Kidney epithelial cell (primary cell): ENCODE data around the gene CEP128. TPM values are rescaled to one million over a fixed set of nuclear protein-coding genes. Genes with fewer than 3 reads are reported as not detected.

Experiments
- DNase-seq: peaks from one replicate; pipeline ENCODE4 v3.0.0-alpha.2; 2010; ENCODE audit warnings: low read depth
- H3K27me3 ChIP-seq: 2 replicates; pipeline ENCODE4 v1.6.0; 2011; ENCODE audit warnings: low read length; ENCODE audit not compliant: control insufficient read depth, insufficient read depth
- H3K36me3 ChIP-seq: 2 replicates; pipeline ENCODE4 v1.5.1; 2011; ENCODE audit warnings: low read length; ENCODE audit not compliant: control insufficient read depth, insufficient read depth
- H3K4me3 ChIP-seq: 2 replicates; pipeline ENCODE4 v1.5.1; 2011; ENCODE audit warnings: low read depth, mild to moderate bottlenecking, control low read depth, low read length
- total RNA-seq: library from RNA; depleted of rRNA; stranded (reverse); fragments of >200 nt; gene quantifications from 2 replicates; pipeline ENCODE4 v1.2.3, GENCODE V29; 2015
- TF ChIP-seq, protein P1 (sequence below): IDR thresholded peaks from 2 replicates; pipeline ENCODE4 v1.5.1; 2011; ENCODE audit warnings: mild to moderate bottlenecking, moderate library complexity, low read length, control low read depth, inconsistent platforms; ENCODE audit not compliant: insufficient read depth, poor library complexity, severe bottlenecking

CEP128 gene
- total RNA-seq, 1 donor from 2014 or later, result 1.7 TPM

DNA sequence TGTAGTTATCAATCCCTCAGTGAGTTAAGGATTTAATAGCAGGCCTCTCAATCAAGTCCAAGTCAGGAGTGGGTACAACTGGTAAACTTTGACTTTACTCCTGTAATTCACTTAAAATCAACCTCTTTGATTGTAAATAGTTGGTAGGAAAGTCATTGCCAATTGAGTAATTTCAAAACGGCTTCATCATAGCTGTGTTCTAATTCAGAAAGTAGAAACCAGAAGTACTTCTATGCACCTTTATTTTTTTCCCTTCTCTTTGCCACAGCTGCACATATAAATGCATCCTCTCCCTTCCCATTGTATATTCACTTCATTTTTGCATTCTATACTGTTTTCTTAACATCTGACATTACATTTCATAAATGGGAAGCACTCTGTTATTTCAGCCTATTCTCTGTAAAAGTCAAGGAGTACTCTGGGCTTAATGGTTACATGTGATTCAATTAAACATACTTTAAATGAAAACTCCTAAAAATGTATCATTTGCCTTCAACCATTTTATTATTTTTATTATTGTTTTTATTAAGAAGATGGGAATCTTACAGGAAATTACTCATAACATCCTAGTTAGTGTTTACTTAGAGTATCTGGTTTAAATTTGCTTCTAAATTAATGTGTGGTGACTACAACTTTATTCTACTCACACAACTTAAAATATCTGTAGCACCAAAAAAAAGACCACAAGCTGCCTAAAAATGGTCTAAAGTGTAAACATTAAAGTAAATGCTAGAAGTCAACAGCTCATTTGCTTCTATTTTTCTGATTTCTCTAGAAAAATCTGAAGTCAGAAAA is 171.2 kb downstream of the CEP128 start:
- no peak for DNase-seq
- H3K4me3 ChIP-seq, result no peak overlapping the region

DNA sequence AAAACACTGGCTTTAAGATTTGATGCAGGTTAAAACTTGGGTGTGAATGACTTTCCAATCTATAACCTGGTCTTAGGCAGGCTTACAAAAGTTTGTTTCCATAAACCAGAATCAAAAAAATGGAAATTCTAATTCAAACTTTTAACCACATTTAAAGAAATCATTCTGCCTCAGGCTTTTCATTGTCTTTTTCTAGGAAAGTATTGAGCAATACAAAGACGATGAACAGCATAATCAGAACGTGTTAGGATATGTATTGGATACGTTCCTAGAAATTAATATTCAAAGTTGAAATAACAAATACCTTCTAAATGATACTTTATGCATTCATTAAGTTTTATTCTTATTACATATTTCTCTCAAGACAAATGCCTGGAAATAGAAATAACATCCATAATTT is 172.9 kb downstream of the CEP128 start:
- H3K4me3 ChIP-seq, result no peak overlapping the region
- TF ChIP-seq, protein P1, sequence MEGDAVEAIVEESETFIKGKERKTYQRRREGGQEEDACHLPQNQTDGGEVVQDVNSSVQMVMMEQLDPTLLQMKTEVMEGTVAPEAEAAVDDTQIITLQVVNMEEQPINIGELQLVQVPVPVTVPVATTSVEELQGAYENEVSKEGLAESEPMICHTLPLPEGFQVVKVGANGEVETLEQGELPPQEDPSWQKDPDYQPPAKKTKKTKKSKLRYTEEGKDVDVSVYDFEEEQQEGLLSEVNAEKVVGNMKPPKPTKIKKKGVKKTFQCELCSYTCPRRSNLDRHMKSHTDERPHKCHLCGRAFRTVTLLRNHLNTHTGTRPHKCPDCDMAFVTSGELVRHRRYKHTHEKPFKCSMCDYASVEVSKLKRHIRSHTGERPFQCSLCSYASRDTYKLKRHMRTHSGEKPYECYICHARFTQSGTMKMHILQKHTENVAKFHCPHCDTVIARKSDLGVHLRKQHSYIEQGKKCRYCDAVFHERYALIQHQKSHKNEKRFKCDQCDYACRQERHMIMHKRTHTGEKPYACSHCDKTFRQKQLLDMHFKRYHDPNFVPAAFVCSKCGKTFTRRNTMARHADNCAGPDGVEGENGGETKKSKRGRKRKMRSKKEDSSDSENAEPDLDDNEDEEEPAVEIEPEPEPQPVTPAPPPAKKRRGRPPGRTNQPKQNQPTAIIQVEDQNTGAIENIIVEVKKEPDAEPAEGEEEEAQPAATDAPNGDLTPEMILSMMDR, result no peak
- no peak for DNase-seq
- no peaks in the 10 kb centered on the region for H3K36me3 ChIP-seq
- H3K27me3 ChIP-seq, result no peaks in the 10 kb centered on the region

More for the DNA sequence above, 171.2 kb downstream of the CEP128 start:
- no peaks in the 10 kb centered on the region for H3K36me3 ChIP-seq
- no peaks in the 10 kb centered on the region for H3K27me3 ChIP-seq
- TF ChIP-seq, protein P1, result no peak

DNA sequence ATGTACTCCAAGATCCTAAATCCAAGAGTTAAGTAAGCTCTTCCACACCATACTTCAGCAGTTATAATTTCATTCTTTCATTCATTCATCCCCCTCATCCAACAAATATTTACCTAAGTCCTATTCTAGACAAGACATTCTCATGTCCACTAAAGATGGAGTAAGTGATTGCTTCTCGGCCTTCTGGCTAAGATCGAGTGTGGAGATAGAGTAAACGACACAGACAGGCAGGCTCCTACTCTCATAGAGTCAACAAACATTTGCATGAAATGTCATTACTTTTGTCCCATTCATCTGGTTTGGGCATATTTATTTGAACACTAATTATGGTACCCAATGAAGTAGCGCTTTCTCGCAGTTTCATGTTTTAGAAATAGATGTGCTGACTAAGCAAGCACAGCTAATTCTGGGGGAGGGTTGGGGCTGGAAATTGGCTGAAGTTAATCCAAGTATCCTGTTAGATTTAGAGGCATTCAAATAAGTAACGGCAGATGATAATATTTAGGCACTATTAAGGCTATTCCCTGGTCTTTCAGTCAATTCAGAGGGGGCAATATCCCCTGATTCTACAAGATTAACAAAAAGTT is 176.5 kb downstream of the CEP128 start:
- Histone ChIP-seq H3K36me3 (no peaks in the 10 kb centered on the region), H3K4me3 (no peak overlapping the region), H3K27me3 (no peaks in the 10 kb centered on the region)
- DNase-seq, result no peak
- TF ChIP-seq, protein P1, result no peak

- TF ChIP-seq, protein P1, result no peak
- Histone ChIP-seq H3K27me3 (no peaks in the 10 kb centered on the region), H3K36me3 (no peaks in the 10 kb centered on the region), H3K4me3 (no peak overlapping the region)
- DNase-seq, result no peak
Observed at GRCh38 chr14:80764496-80764895, 177.0 kb downstream of the CEP128 start.

DNA sequence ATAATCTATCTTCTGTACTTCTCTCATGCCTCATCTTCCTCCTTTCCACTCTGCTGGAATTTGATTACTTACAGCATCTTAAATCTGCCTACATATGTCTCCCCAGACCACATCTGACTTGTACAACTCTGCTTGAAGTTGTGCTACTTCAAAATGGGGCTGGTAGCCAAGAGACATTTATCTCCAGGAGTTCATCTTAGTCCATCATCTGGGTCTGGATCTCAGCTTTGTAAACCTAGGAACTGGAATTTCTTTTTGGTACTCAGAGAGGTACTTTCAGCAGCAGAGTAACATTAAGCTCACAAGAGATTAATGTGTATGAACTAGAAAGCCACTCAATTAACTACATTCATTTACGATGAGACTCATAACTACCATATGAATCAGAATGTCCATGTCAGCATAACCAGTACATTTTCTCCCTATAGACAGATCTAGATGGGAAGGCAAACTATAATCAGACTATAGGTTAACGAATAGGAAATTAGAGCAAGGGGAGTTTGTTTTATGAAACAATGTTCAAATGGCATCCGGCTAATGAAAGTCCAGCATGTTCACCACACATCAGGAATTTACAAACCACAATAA is 178.8 kb downstream of the CEP128 start:
- TF ChIP-seq, protein P1, result no peak
- H3K4me3 ChIP-seq, result no peak overlapping the region
- no peak for DNase-seq
- H3K27me3 ChIP-seq, result no peaks in the 10 kb centered on the region
- H3K36me3 ChIP-seq, result no peaks in the 10 kb centered on the region
